Karpas-422 (cell line): ENCODE data around the gene C1orf21. TPM values are rescaled to one million over a fixed set of nuclear protein-coding genes. Genes with fewer than 3 reads are reported as not detected.

Experiments used
- DNase-seq: peaks from one replicate; pipeline ENCODE4 v3.0.0-alpha.2; 2015
- H2AFZ ChIP-seq: fragments of 200-600 bp; sonication (generic); 2 replicates; pipeline ENCODE4 v1.6.1; 2014; ENCODE audit warnings: antibody characterized with exemption, low read length, mixed read lengths
- H3K27ac ChIP-seq: fragments of 200-600 bp; sonication (generic); 2 replicates; pipeline ENCODE4 v1.5.1; 2014; ENCODE audit warnings: mild to moderate bottlenecking, low read length, moderate library complexity
- H3K27me3 ChIP-seq: fragments of 200-600 bp; sonication (generic); 2 replicates; pipeline ENCODE4 v1.6.1; 2014; ENCODE audit warnings: low read length, mixed read lengths
- H3K36me3 ChIP-seq: fragments of 200-600 bp; sonication (generic); 2 replicates; pipeline ENCODE4 v1.6.1; 2014; ENCODE audit warnings: low read length, mixed read lengths; ENCODE audit not compliant: insufficient read depth
- H3K4me1 ChIP-seq: fragments of 200-600 bp; sonication (generic); 2 replicates; pipeline ENCODE4 v1.6.1; 2014; ENCODE audit warnings: mild to moderate bottlenecking, low read length, mixed read lengths
- H3K4me2 ChIP-seq: fragments of 200-600 bp; sonication (generic); 2 replicates; pipeline ENCODE4 v1.6.1; 2014; ENCODE audit warnings: low read length, low read depth, mild to moderate bottlenecking; ENCODE audit not compliant: poor library complexity, severe bottlenecking
- H3K4me3 ChIP-seq: fragments of 200-600 bp; sonication (generic); 2 replicates; pipeline ENCODE4 v1.5.1; 2014; ENCODE audit warnings: mild to moderate bottlenecking, antibody characterized with exemption, low read length, mixed read lengths
- H3K79me2 ChIP-seq: fragments of 200-600 bp; sonication (generic); 2 replicates; pipeline ENCODE4 v1.6.1; 2014; ENCODE audit warnings: mild to moderate bottlenecking, low read length, mixed read lengths
- H3K9ac ChIP-seq: fragments of 200-600 bp; sonication (generic); 2 replicates; pipeline ENCODE4 v1.6.0; 2014; ENCODE audit warnings: low read length
- H3K9me2 ChIP-seq: fragments of 200-600 bp; sonication (generic), shearing (Covaris generic); replicated peaks from 2 replicates; pipeline ENCODE4 v1.6.0; 2014; ENCODE audit warnings: mild to moderate bottlenecking, low read length, moderate library complexity; ENCODE audit not compliant: insufficient read depth
- H3K9me3 ChIP-seq: fragments of 300-700, 200-600 bp; sonication (generic); 2 replicates; pipeline ENCODE4 v1.6.1; 2014; ENCODE audit warnings: low read length, mixed read lengths
- H4K20me1 ChIP-seq: fragments of 200-600 bp; sonication (generic); 2 replicates; pipeline ENCODE4 v1.6.1; 2014; ENCODE audit warnings: mild to moderate bottlenecking, antibody characterized with exemption, low read length, low read depth; ENCODE audit not compliant: insufficient read depth
- total RNA-seq: library from RNA; depleted of rRNA; stranded (reverse); fragments of >200 nt; shearing (Covaris generic); gene quantifications from 2 replicates; pipeline ENCODE4 v1.2.3, GENCODE V29; 2014; ENCODE audit warnings: low replicate concordance

Gene C1orf21
- total RNA-seq, 1 experiment from 2014 or later: not detected

DNA sequence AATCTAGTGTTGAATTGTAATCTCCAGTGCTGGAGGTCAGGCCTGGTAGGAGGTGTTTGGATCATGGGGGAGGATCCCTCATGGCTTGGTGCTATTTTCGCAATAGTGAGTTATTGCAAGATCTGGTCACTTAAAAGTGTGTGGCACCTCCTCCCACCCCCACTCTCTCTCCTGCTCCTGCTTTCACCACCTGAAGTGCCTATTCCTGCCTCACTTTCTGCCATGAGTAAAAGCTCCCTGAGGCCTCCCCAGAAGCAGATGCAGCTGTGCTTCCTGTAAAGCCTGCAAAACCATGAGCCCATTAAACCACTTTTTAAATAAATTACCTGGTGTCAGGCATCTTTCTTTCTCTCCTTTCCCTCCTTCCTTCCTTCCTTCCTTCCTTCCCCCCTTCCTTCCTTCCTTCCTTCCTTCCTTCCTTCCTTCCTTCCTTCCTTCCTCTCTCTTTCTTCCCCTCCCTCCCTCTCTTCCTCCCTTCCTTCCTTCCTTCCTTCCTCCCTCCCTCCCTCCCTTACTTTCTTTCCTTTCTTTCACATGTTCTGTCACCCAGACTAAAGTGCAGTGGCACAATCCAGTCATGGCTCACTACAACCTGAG, 172.4 kb downstream of the C1orf21 start:
- DNase-seq: no peak
- Histone ChIP-seq H3K4me3 (no peak overlapping the region), H3K9ac (no peak overlapping the region), H2AFZ (no peak overlapping the region), H4K20me1 (no peaks in the 10 kb centered on the region), H3K4me2 (no peak overlapping the region), H3K9me3 (no peaks in the 10 kb centered on the region), H3K27me3 (no peaks in the 10 kb centered on the region), H3K4me1 (no peaks in the 10 kb centered on the region), H3K79me2 (no peaks in the 10 kb centered on the region), H3K36me3 (no peaks in the 10 kb centered on the region), H3K27ac (no peak overlapping the region), H3K9me2 (no peaks in the 10 kb centered on the region)

GRCh38 chr1:184562806-184563205, 176.0 kb downstream of the C1orf21 start:
- Histone ChIP-seq H3K79me2 (no peaks in the 10 kb centered on the region), H3K9me3 (no peaks in the 10 kb centered on the region), H3K9me2 (no peaks in the 10 kb centered on the region), H2AFZ (no peak overlapping the region), H3K4me1 (no peaks in the 10 kb centered on the region), H3K36me3 (no peaks in the 10 kb centered on the region), H3K27ac (no peak overlapping the region), H3K9ac (no peak overlapping the region), H3K4me3 (no peak overlapping the region), H3K27me3 (no peaks in the 10 kb centered on the region), H4K20me1 (no peaks in the 10 kb centered on the region), H3K4me2 (no peak overlapping the region)
- no peak for DNase-seq

- Histone ChIP-seq H3K79me2 (no peaks in the 10 kb centered on the region), H3K4me2 (no peak overlapping the region), H3K27ac (no peak overlapping the region), H4K20me1 (no peaks in the 10 kb centered on the region), H3K4me1 (no peaks in the 10 kb centered on the region), H3K9me2 (no peaks in the 10 kb centered on the region), H3K9me3 (no peaks in the 10 kb centered on the region), H3K36me3 (no peaks in the 10 kb centered on the region), H3K27me3 (no peaks in the 10 kb centered on the region), H2AFZ (no peak overlapping the region), H3K4me3 (no peak overlapping the region), H3K9ac (no peak overlapping the region)
- DNase-seq: peak; percentile 53
Measured at GRCh38 chr1:184563308-184563707, 176.5 kb downstream of the C1orf21 start.

- Histone ChIP-seq H2AFZ (no peak overlapping the region), H3K27ac (no peak overlapping the region), H3K4me3 (no peak overlapping the region), H3K9ac (no peak overlapping the region), H3K4me2 (no peak overlapping the region), H4K20me1 (no peaks in the 10 kb centered on the region), H3K27me3 (no peaks in the 10 kb centered on the region), H3K79me2 (no peaks in the 10 kb centered on the region), H3K4me1 (no peaks in the 10 kb centered on the region), H3K9me3 (no peaks in the 10 kb centered on the region), H3K9me2 (no peaks in the 10 kb centered on the region), H3K36me3 (no peaks in the 10 kb centered on the region)
- no peak for DNase-seq
Measured at GRCh38 chr1:184567009-184567408, 180.2 kb downstream of the C1orf21 start.

DNA sequence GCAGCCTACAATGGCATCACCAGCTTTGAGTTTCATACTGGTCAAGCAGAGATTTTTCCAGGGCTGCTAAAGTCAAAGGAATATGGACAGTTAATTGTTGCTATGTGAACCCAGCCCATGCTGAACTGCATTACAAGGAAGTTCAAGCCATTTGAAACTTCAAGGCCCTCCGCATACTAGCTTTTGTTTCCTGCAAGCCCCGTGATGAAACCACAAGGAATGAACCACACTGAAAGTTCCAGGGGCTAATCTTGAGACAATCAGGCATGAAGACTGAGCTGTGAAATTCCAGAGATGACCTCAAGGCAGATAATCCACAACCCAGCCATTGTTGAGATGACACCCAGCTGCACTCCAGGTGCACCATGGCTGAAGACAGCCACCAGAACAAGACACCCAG, 180.8 kb downstream of the C1orf21 start:
- H3K36me3 ChIP-seq: no peaks in the 10 kb centered on the region
- H3K27ac ChIP-seq: no peak overlapping the region
- no peaks in the 10 kb centered on the region for H3K9me2 ChIP-seq
- DNase-seq: no peak
- H3K4me2 ChIP-seq: no peak overlapping the region
- no peak overlapping the region for H3K9ac ChIP-seq
- no peaks in the 10 kb centered on the region for H3K9me3 ChIP-seq
- no peaks in the 10 kb centered on the region for H4K20me1 ChIP-seq
- H3K4me3 ChIP-seq: no peak overlapping the region
- H3K79me2 ChIP-seq: no peaks in the 10 kb centered on the region
- H3K4me1 ChIP-seq: no peaks in the 10 kb centered on the region
- H3K27me3 ChIP-seq: no peaks in the 10 kb centered on the region
- no peak overlapping the region for H2AFZ ChIP-seq

- Histone ChIP-seq H3K79me2 (no peaks in the 10 kb centered on the region), H3K9me2 (no peaks in the 10 kb centered on the region), H3K4me1 (no peaks in the 10 kb centered on the region), H3K9ac (no peak overlapping the region), H3K4me3 (no peak overlapping the region), H3K4me2 (no peak overlapping the region), H2AFZ (no peak overlapping the region), H4K20me1 (no peaks in the 10 kb centered on the region), H3K36me3 (no peaks in the 10 kb centered on the region), H3K9me3 (no peaks in the 10 kb centered on the region), H3K27ac (no peak overlapping the region), H3K27me3 (no peaks in the 10 kb centered on the region)
- DNase-seq: no peak
Measured at GRCh38 chr1:184568148-184568547, 181.3 kb downstream of the C1orf21 start.

DNA sequence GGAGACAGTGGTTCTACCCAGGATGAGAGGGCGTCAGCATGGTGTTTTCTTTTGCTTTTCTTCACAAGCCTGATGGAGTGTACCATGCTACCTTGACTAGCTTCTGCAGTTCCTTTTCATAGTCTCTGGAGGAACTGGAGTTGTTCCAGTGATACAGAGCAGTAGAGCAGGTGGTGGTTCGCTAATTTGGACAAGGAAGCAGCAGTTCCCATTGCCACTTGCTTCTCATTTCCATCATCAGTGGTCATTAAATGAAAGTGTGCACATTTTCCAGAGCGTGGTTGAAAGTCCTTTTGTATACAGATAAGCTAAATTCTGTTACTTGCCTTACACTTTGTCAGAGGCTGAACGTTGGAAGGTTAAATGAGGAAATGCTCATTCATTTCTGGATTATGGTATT, 182.3 kb downstream of the C1orf21 start:
- no peak overlapping the region for H3K4me2 ChIP-seq
- H3K27me3 ChIP-seq: no peaks in the 10 kb centered on the region

DNA sequence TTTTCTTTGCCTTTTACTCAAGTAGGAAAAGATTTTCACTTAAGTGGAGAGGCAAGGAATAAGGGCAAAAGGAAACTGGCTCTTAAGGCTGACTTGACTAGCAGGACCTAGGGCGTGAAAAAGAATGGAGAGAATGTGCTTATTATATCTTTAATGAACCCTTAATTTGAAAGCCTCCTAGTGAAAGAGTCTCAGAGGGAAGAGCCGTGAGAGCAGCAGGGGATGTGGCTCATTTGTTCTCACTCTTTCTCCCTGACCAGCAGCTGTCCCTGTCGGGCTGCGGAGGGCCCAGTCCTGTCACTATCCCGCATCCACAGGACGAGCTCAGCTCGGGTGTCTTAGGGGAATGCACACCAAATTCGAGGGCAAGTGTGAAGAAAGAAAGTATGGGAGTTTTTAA, 187.8 kb downstream of the C1orf21 start:
- DNase-seq: no peak
- Histone ChIP-seq H3K79me2 (no peaks in the 10 kb centered on the region), H2AFZ (no peak overlapping the region), H3K36me3 (no peaks in the 10 kb centered on the region), H3K27ac (no peak overlapping the region), H3K4me3 (no peak overlapping the region), H3K27me3 (no peaks in the 10 kb centered on the region), H3K4me2 (no peak overlapping the region), H3K9me2 (no peaks in the 10 kb centered on the region), H3K9ac (no peak overlapping the region), H3K4me1 (no peaks in the 10 kb centered on the region), H4K20me1 (no peaks in the 10 kb centered on the region), H3K9me3 (no peaks in the 10 kb centered on the region)

More for the DNA sequence above, 182.3 kb downstream of the C1orf21 start:
- Histone ChIP-seq H3K4me3 (no peak overlapping the region), H3K27ac (no peak overlapping the region), H3K4me1 (no peaks in the 10 kb centered on the region), H3K36me3 (no peaks in the 10 kb centered on the region), H3K9me2 (no peaks in the 10 kb centered on the region), H3K79me2 (no peaks in the 10 kb centered on the region), H3K9me3 (no peaks in the 10 kb centered on the region), H3K9ac (no peak overlapping the region), H4K20me1 (no peaks in the 10 kb centered on the region), H2AFZ (no peak overlapping the region)
- DNase-seq: no peak

GRCh38 chr1:184576822-184577221, 190.0 kb downstream of the C1orf21 start:
- Histone ChIP-seq H2AFZ (no peak overlapping the region), H3K36me3 (no peaks in the 10 kb centered on the region), H3K27ac (no peak overlapping the region), H3K4me1 (no peaks in the 10 kb centered on the region), H3K4me2 (no peak overlapping the region), H3K79me2 (no peaks in the 10 kb centered on the region), H3K9ac (no peak overlapping the region), H3K4me3 (no peak overlapping the region), H3K27me3 (no peaks in the 10 kb centered on the region), H4K20me1 (no peaks in the 10 kb centered on the region), H3K9me3 (no peaks in the 10 kb centered on the region), H3K9me2 (no peaks in the 10 kb centered on the region)
- DNase-seq: no peak
